Epithelial cell of proximal tubule (primary cell): Measurements from ENCODE around the gene CTTN. TPM values are rescaled to one million over a fixed set of nuclear protein-coding genes. Genes with fewer than 3 reads are reported as not detected.

Experiments used
- DNase-seq: peaks from one replicate; pipeline ENCODE4 v3.0.0-alpha.2; 2011; ENCODE audit warnings: low read depth
- H3K4me3 ChIP-seq: 2 replicates; pipeline ENCODE4 v1.5.1; 2011; ENCODE audit warnings: low read depth, mild to moderate bottlenecking, low read length
- CTCF ChIP-seq: conservative IDR thresholded peaks from 2 replicates; pipeline ENCODE4 v1.5.1; 2012; ENCODE audit warnings: low read depth, mild to moderate bottlenecking, low read length
- total RNA-seq: library from RNA; depleted of rRNA; stranded (reverse); fragments of >200 nt; gene quantifications from 2 replicates; pipeline ENCODE4 v1.2.3, GENCODE V29; 2015

The CTTN gene
- total RNA-seq, 1 donor from 2014 or later, result 254 TPM

- no peak for TF ChIP-seq CTCF
- no peak overlapping the region for H3K4me3 ChIP-seq
- no peak for DNase-seq
Measured at GRCh38 chr11:70377645-70378044, 20.7 kb upstream of the CTTN start.

- H3K4me3 ChIP-seq, result no peak overlapping the region
- TF ChIP-seq CTCF, result peak; percentile 33
- no peak for DNase-seq
Measured at GRCh38 chr11:70378506-70379134, 19.7 kb upstream of the CTTN start.

GRCh38 chr11:70381350-70381749 lies 17.0 kb upstream of the CTTN start:
- no peak for DNase-seq
- no peak overlapping the region for H3K4me3 ChIP-seq
- no peak for TF ChIP-seq CTCF

- DNase-seq, result no peak
- no peak for TF ChIP-seq CTCF
- H3K4me3 ChIP-seq, result no peak overlapping the region
Measured at GRCh38 chr11:70381872-70382861, 16.2 kb upstream of the CTTN start.

GRCh38 chr11:70383664-70384565 lies 14.4 kb upstream of the CTTN start:
- no peak for TF ChIP-seq CTCF
- DNase-seq, result no peak
- H3K4me3 ChIP-seq, result no peak overlapping the region

GRCh38 chr11:70384566-70385152 lies 13.7 kb upstream of the CTTN start:
- no peak overlapping the region for H3K4me3 ChIP-seq
- TF ChIP-seq CTCF, result no peak
- DNase-seq, result no peak
